HepG2 (cell line): ENCODE data around the gene UBXN2A. TPM values are rescaled to one million over a fixed set of nuclear protein-coding genes. Genes with fewer than 3 reads are reported as not detected.

Source experiments
- BCLAF1 ChIP-seq: fragments of 450-650 bp; IDR thresholded peaks from 2 replicates; pipeline ENCODE4 v1.6.1; 2017; ENCODE audit warnings: mild to moderate bottlenecking
- CBFB ChIP-seq: sonication (generic); formaldehyde crosslinking; IDR thresholded peaks from 2 replicates; pipeline ENCODE4 v1.4.0; 2020; ENCODE audit warnings: missing genetic modification reagents
- DNMT1 ChIP-seq: sonication (generic); formaldehyde crosslinking; IDR thresholded peaks from 2 replicates; pipeline ENCODE4 v1.5.1; 2020; ENCODE audit warnings: mild to moderate bottlenecking, missing genetic modification reagents
- E2F2 ChIP-seq: sonication (generic); formaldehyde crosslinking; IDR thresholded peaks from 2 replicates; pipeline ENCODE4 v1.4.0; 2020; ENCODE audit warnings: missing genetic modification reagents, borderline replicate concordance
- HMGXB4 ChIP-seq, 2 experiments: sonication (generic) in 1 of 2; formaldehyde crosslinking in 1 of 2; IDR thresholded peaks; 2 replicates each; pipeline versions ENCODE4 v1.4.0 to v1.6.1; 2018 to 2020; ENCODE audit warnings: missing genetic modification reagents in 2 of 2, borderline replicate concordance in 1 of 2, low read depth in 1 of 2, mild to moderate bottlenecking in 1 of 2, missing biosample characterization in 1 of 2
- KDM3A ChIP-seq: IDR thresholded peaks from 2 replicates; pipeline ENCODE4 v1.6.1; 2018; ENCODE audit warnings: low read depth, missing compliant biosample characterization
- MAX ChIP-seq: IDR thresholded peaks from 2 replicates; pipeline ENCODE4 v1.6.1; 2012; ENCODE audit warnings: inconsistent platforms
- MED1 ChIP-seq: sonication (generic); formaldehyde crosslinking; IDR thresholded peaks from 2 replicates; pipeline ENCODE4 v1.4.0; 2020; ENCODE audit warnings: missing genetic modification reagents
- POLR2AphosphoS5 ChIP-seq: IDR thresholded peaks from 2 replicates; pipeline ENCODE4 v1.6.1; 2012; ENCODE audit warnings: low read depth, low read length
- SRF ChIP-seq: IDR thresholded peaks from 2 replicates; pipeline ENCODE4 v1.6.1; 2011; ENCODE audit warnings: mild to moderate bottlenecking, low read depth, low read length, moderate library complexity
- ZBTB40 ChIP-seq, 2 experiments: fragments of 450-650 bp in 1 of 2; sonication (generic) in 1 of 2; formaldehyde crosslinking in 1 of 2; IDR thresholded peaks; 2 replicates each; pipeline versions ENCODE4 v1.6.1 to v1.8.0; 2016 to 2022; ENCODE audit warnings: antibody characterized with exemption in 1 of 2, mild to moderate bottlenecking in 1 of 2, missing genetic modification reagents in 1 of 2
- ZFX ChIP-seq: sonication (generic); formaldehyde crosslinking; IDR thresholded peaks from 2 replicates; pipeline ENCODE4 v1.4.0; 2020; ENCODE audit warnings: mild to moderate bottlenecking, low read depth, missing genetic modification reagents, moderate library complexity
- ZNF383 ChIP-seq: sonication (generic); formaldehyde crosslinking; IDR thresholded peaks from 2 replicates; pipeline ENCODE4 v1.4.0; 2020; ENCODE audit warnings: missing genetic modification reagents, mild to moderate bottlenecking, borderline replicate concordance
- ZNF772 ChIP-seq: sonication (generic); formaldehyde crosslinking; IDR thresholded peaks from 2 replicates; pipeline ENCODE4 v1.5.0; 2020; ENCODE audit warnings: mild to moderate bottlenecking, missing genetic modification reagents
- polyA plus RNA-seq, 8 experiments: library from polyadenylated mRNA; depleted of rRNA in 3 of 8; stranded (reverse) in 7 of 8; unstranded in 1 of 8; fragments of >200 nt; fragmentation: Illumina TruSeq in 4 of 8; extraction: Trizol in 4 of 8; gene quantifications; 2 replicates each; pipeline versions ENCODE4 v1.2.1 to v1.2.3, GENCODE V29; 2011 to 2016; ENCODE audit warnings: low read depth in 4 of 8, missing spikeins in 1 of 8, mixed read lengths in 1 of 8; ENCODE audit not compliant: insufficient read depth in 1 of 8
- total RNA-seq, 5 experiments: library from RNA; depleted of rRNA; stranded (reverse); fragments of >200 nt; fragmentation: Illumina TruSeq; extraction: Trizol; gene quantifications; 2 replicates each; pipeline ENCODE4 v1.2.3, GENCODE V29; 2016; ENCODE audit warnings: low read depth in 1 of 5

Gene UBXN2A
- total and polyA plus RNA-seq, 2 of the 13 experiments (the other 11 are each of a cell fraction or from before 2014, with no cell fraction given), result 8.3 to 20.9 TPM

GRCh38 chr2:24016376-24016761 lies 76.1 kb downstream of the UBXN2A start (continued):
- TF ChIP-seq ZBTB40 (IDR thresholded peaks at IDR 0.05) (no peak), ZBTB40 (CRISPR knock-in tag; IDR thresholded peaks at IDR 0.05) (0 out of 2 replicates have a peak, but pooled peaks have one; percentile 10), BCLAF1 (no peak), CBFB (CRISPR knock-in tag) (no peak), DNMT1 (0 out of 2 replicates have a peak, but pooled peaks have one; percentile 0), MED1 (CRISPR knock-in tag) (0 out of 2 replicates have a peak, but pooled peaks have one; percentile 8), ZNF772 (no peak), MAX (peak; percentile 13; the same call in 1 of the 2 replicates), E2F2 (no peak), KDM3A (CRISPR knock-in tag) (no peak), ZFX (CRISPR knock-in tag) (0 out of 2 replicates have a peak, but pooled peaks have one; percentile 48), POLR2AphosphoS5 (no peak), SRF (no peak), ZNF383 (CRISPR knock-in tag) (no peak), HMGXB4 (CRISPR knock-in tag; IDR thresholded peaks at IDR 0.05; ENCODE audit: borderline replicate concordance in 1 of 2, low read depth in 1 of 2) (no peak)
